Esophagus muscularis mucosa (tissue), 4 donors: ENCODE data around the gene CCDC167. TPM values are rescaled to one million over a fixed set of nuclear protein-coding genes. Genes with fewer than 3 reads are reported as not detected.
A peak's percentile ranks its signal among the peaks of the same experiment; 100 is the strongest.

Source experiments
- DNase-seq: peaks from one replicate; pipeline ENCODE4 v3.0.0-alpha.2; 2017; ENCODE audit errors: extremely low spot score
- H3K27ac ChIP-seq, 4 donors: fragments of 200-600 bp; sonication (generic); replicated peaks in 1 of 4; 1 replicate in 3 of 4; 2 replicates in 1 of 4; pipeline ENCODE4 v1.5.1; 2016 to 2019; ENCODE audit warnings: mild to moderate bottlenecking in 1 of 4
- H3K27me3 ChIP-seq, 4 donors: fragments of 200-600 bp; sonication (generic); one replicate each; pipeline versions ENCODE4 v1.5.1 to v1.6.0; 2016 to 2019
- H3K36me3 ChIP-seq, 4 donors: fragments of 200-600 bp; sonication (generic); one replicate each; pipeline ENCODE4 v1.5.1; 2016 to 2019
- H3K4me1 ChIP-seq, 4 donors: fragments of 200-600 bp; sonication (generic); one replicate each; pipeline ENCODE4 v1.5.1; 2016 to 2019
- H3K4me3 ChIP-seq, 4 donors: fragments of 200-600 bp; sonication (generic); 1 replicate in 2 of 4; 2 replicates in 2 of 4; pipeline ENCODE4 v1.5.1; 2016 to 2019; ENCODE audit warnings: mild to moderate bottlenecking in 4 of 4, moderate library complexity in 1 of 4
- H3K9me3 ChIP-seq, 4 donors: fragments of 200-600 bp; sonication (generic); 1 replicate in 3 of 4; 2 replicates in 1 of 4; pipeline ENCODE4 v1.5.1; 2016 to 2019
- CTCF ChIP-seq, 3 experiments: fragments of 200-600 bp in 2 of 3; fragments of 450-650 bp in 1 of 3; sonication (generic) in 2 of 3; IDR thresholded peaks; one replicate each; pipeline ENCODE4 v1.5.1; 2017 to 2019; ENCODE audit warnings: antibody characterized with exemption in 3 of 3, mild to moderate bottlenecking in 2 of 3, moderate library complexity in 1 of 3
- EP300 ChIP-seq: sonication (generic); formaldehyde crosslinking; IDR thresholded peaks from one replicate; pipeline ENCODE4 v1.6.1; 2017; ENCODE audit warnings: antibody characterized with exemption
- POLR2A ChIP-seq: fragments of 450-650 bp; IDR thresholded peaks from one replicate; pipeline ENCODE4 v1.6.1; 2017; ENCODE audit warnings: antibody characterized with exemption, moderate library complexity, mild to moderate bottlenecking, low read depth
- POLR2AphosphoS5 ChIP-seq, 2 donors: sonication (generic); formaldehyde crosslinking; IDR thresholded peaks; one replicate each; pipeline ENCODE4 v1.6.1; 2017; ENCODE audit warnings: antibody characterized with exemption in 2 of 2
- WGBS: methylation state at CpG from one replicate; pipeline ENCODE4 v1.1.5; 2018; 5-methylcytosine and 5-hydroxymethylcytosine counted together
- intact Hi-C: fragments of 100-400 bp; cut with DNase I; formaldehyde crosslinking; loops from one replicate; pipeline ENCODE4 v1.15.1; 2023
- total RNA-seq, 4 donors: library from RNA; depleted of rRNA; stranded (reverse); fragments of >200 nt; gene quantifications; one replicate each; pipeline versions ENCODE4 v1.1.0 to v1.2.1, GENCODE V29; 2016

CCDC167 gene
- total RNA-seq, 4 donors from 2014 or later = 11.1 to 19.1 (median 16.3) TPM

DNA sequence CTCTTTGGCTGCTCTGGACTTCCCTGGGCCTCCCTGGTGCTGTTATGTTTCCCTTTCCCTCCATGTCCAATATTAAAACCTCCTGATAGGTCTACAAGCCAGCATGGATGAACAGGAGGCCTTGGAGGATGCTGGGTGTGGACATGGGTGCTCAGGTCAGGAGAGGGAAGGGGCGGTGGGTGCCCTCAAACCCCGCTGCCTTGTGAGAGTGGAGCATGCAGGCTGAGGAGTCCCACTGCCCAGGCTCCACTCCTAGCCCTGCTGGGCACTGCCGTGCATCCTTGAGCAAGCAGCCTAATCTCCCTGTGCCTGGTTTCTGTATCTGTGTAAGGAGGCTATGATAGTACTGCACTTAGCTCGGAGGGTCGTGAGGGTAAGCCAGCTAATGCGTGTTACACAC lies 18.4 kb upstream of the CCDC167 start:
- intact Hi-C loops = no loop called here
- TF ChIP-seq EP300 = no peak
- no peak for TF ChIP-seq POLR2A
- no peak for TF ChIP-seq POLR2AphosphoS5 (IDR thresholded peaks at IDR 0.05)
- no peak for TF ChIP-seq CTCF (IDR thresholded peaks at IDR 0.05)
- no peaks in the 10 kb centered on the region for H3K9me3 ChIP-seq
- DNase-seq = no peak
- H3K4me3 ChIP-seq = no peak overlapping the region
- H3K36me3 ChIP-seq = no peaks in the 10 kb centered on the region
- H3K27me3 ChIP-seq = peaks cover 0 to 32% (median 0%) of the 10 kb centered on the region in 4 donors
- WGBS = 85% methylated on average over 6 of the region's 6 CpGs
- no peak overlapping the region for H3K27ac ChIP-seq
- peaks cover 6 to 15% (median 11%) of the 10 kb centered on the region in 4 donors for H3K4me1 ChIP-seq

DNA sequence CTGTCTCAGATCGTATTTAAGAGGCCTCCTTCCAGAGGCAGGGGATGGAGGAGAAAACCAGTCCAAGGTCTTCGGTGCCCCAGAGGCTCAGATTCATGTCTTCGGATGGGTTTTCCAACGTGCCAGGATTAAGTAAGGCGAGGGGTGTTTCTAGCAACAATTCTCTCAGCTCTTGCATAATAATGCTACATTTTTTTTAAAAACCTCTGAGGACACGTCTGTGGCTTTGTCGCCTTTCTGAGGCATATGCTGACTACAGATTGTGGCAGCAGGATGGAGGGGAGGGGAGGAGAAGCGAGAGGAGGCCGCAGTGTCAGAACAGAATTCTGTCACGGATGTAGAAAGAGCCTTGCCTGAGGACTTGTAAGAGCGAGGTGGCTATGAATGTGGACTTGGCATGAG lies 17.7 kb upstream of the CCDC167 start:
- intact Hi-C loops = no loop called here
- TF ChIP-seq EP300 = no peak
- no peak for TF ChIP-seq CTCF (IDR thresholded peaks at IDR 0.05)
- no peak for TF ChIP-seq POLR2AphosphoS5 (IDR thresholded peaks at IDR 0.05)
- no peak for TF ChIP-seq POLR2A
- WGBS = 75% methylated on average over 11 of the region's 11 CpGs
- Histone ChIP-seq H3K36me3 (no peaks in the 10 kb centered on the region), H3K27ac (no peak overlapping the region), H3K9me3 (no peaks in the 10 kb centered on the region), H3K27me3 (peaks cover 0 to 32% (median 0%) of the 10 kb centered on the region in 4 donors), H3K4me3 (no peak overlapping the region), H3K4me1 (peaks cover 6 to 15% (median 11%) of the 10 kb centered on the region in 4 donors)
- DNase-seq = no peak

- DNase-seq = no peak
- H3K4me3 ChIP-seq = no peak overlapping the region
- WGBS = 69% methylated on average over 13 of the region's 16 CpGs
- H3K4me1 ChIP-seq = peaks cover 6 to 15% (median 11%) of the 10 kb centered on the region in 4 donors
- H3K9me3 ChIP-seq = no peaks in the 10 kb centered on the region
- no peak overlapping the region for H3K27ac ChIP-seq
- TF ChIP-seq CTCF (IDR thresholded peaks at IDR 0.05) = no peak
- TF ChIP-seq POLR2AphosphoS5 (IDR thresholded peaks at IDR 0.05) = no peak
- no peak for TF ChIP-seq POLR2A
- TF ChIP-seq EP300 = no peak
- no peaks in the 10 kb centered on the region for H3K36me3 ChIP-seq
- H3K27me3 ChIP-seq = peaks cover 0 to 32% (median 0%) of the 10 kb centered on the region in 4 donors
- intact Hi-C loops = no loop called here
These were observed 17.3 kb upstream of the CCDC167 start for GRCh38 chr6:37516920-37517405.

DNA sequence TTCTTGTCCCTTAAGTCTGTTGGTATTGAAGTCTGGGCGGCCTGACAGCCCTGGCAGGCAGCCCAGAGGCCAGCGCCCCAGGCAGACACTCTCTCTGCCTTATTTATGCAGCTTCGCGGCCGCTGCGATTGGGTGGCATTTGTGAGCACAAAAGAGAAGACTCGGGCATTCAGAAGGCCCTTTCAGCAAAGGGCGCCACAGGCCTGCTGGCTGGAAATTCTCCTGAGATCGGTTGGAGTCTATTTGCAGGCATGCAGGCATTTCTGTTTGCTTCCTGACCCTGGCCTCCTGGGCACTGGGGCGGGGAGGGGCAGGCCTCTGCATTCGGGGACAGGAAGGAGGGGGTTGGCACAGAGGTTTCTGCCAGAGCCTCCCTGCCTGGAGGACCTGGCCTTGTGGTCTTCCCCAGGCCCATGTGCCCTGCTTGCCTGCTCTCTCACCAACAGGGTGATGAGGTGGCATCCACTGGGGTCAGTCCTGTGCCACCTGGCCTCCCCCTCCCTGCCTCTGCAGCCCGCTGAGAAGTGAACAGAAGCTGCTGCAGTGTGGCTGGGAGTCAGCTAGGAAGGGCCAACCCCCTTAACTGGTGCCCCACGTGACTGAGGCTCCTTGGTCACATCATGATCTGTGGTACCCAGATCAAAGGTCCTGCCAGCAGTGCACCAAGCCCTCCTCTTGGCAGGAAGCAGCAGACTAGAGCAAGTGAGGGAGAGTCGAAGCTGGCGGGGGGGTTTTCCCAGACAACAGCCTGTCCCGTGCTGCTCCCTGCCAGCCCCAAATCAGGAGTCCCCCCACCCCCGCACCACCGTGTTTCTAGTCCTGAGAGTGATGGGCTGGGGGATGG lies 16.6 kb upstream of the CCDC167 start:
- intact Hi-C loops = no loop called here
- Histone ChIP-seq H3K4me1 (peaks cover 6 to 15% (median 11%) of the 10 kb centered on the region in 4 donors), H3K36me3 (no peaks in the 10 kb centered on the region), H3K9me3 (no peaks in the 10 kb centered on the region), H3K27me3 (peaks cover 0 to 33% (median 0%) of the 10 kb centered on the region in 4 donors), H3K4me3 (peak overlapping the region in 1 of 4 donors; percentile 1), H3K27ac (peak overlapping the region in 3 of 4 donors; percentile 23 to 48 (median 27))
- DNase-seq = no peak
- WGBS = 31% methylated on average over 12 of the region's 18 CpGs
- TF ChIP-seq EP300 = no peak

DNA sequence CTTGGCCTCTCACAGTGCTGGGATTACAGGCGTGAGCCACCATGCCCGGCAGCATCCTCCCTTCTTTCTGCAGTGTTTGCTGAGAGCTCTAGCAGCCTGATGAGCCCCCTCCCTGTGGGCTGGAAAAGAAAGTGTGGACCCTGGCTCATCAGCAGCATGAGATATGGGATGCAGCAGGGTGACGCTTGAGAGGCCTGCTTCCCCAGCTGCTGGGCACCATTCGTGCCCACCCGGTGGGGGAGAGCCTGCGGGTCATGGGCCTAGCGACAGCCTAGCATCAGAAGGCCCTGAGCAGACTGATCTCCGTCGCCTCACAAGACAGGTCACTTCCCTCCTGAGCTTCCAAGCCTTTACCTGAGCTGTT lies 16.0 kb upstream of the CCDC167 start:
- Histone ChIP-seq H3K4me3 (peak overlapping the region in 1 of 4 donors; percentile 1), H3K4me1 (peaks cover 6 to 15% (median 11%) of the 10 kb centered on the region in 4 donors), H3K27ac (peak overlapping the region in 3 of 4 donors; percentile 23 to 48 (median 27)), H3K36me3 (no peaks in the 10 kb centered on the region), H3K27me3 (peaks cover 0 to 27% (median 0%) of the 10 kb centered on the region in 4 donors), H3K9me3 (no peaks in the 10 kb centered on the region)
- intact Hi-C loops = no loop called here
- TF ChIP-seq POLR2A (no peak), EP300 (no peak), POLR2AphosphoS5 (IDR thresholded peaks at IDR 0.05) (no peak), CTCF (IDR thresholded peaks at IDR 0.05) (no peak)
- DNase-seq = no peak
- WGBS = 67% methylated on average over 3 of the region's 9 CpGs
